ENCODE measurements around the gene DTX1.

DNA sequence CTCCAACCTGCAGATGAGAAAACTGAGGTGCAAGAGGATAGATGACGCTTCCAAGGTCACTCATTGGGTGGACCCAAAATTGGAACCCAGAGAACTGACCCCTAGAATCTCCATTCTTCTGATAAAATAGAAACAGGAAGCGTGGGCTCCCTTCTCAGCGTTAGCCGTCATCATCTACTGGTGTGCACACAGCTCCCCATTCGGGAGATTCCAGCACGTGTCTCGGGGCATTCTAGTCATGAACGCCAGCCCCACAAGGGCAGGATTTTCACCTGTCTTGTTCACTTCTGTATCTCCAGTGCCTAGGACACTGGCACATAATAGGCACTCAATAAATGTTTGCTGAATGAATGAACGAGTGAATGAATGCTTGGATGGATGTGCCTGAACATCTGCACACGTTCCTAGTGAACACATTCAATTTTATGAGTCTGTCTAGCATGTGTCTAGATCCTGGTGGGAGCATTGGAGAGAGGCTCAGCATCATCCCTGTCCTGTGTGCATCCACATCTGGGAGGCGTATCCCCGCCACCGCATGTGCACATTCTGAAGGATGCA lies 48.5 kb downstream of the DTX1 start:
- TF ChIP-seq GATA2 (IDR thresholded peaks at IDR 0.05; ENCODE audit: low read depth, low read length) (no peak), GATA3 (IDR thresholded peaks at IDR 0.05; ENCODE audit: low read depth, low read length) (no peak)

All from SH-SY5Y (cell line).